B cell (primary cell): ENCODE measurements around the gene CAMTA2.

Experiments used
- CTCF ChIP-seq: fragments of 200-600 bp; IDR thresholded peaks from one replicate; pipeline ENCODE4 v1.8.0; 2022; ENCODE audit warnings: antibody characterized with exemption, mild to moderate bottlenecking
- EZH2 ChIP-seq: IDR thresholded peaks from 2 replicates; pipeline ENCODE4 v1.6.1; 2012; ENCODE audit warnings: borderline replicate concordance, low read depth, mild to moderate bottlenecking, moderate library complexity, low read length; ENCODE audit not compliant: insufficient read depth, poor library complexity, severe bottlenecking

GRCh38 chr17:4972322-4972721, 15.2 kb downstream of the CAMTA2 start:
- TF ChIP-seq CTCF (no peak), EZH2 (no peak)
